GM23338 (cell line): ENCODE results near the gene TMEM236. TPM values are rescaled to one million over a fixed set of nuclear protein-coding genes. Genes with fewer than 3 reads are reported as not detected.

ENCODE experiments used
- ATAC-seq: fragments of 200-7000 bp; cut with Tn5 transposase; 3 replicates; pipeline ENCODE4 v1.9.1; 2020
- DNase-seq: peaks from one replicate; pipeline ENCODE4 v3.0.0-alpha.2; 2015; ENCODE audit warnings: low spot score
- H2AFZ ChIP-seq: fragments of 200-600 bp; sonication (generic); 2 replicates; pipeline ENCODE4 v1.8.0; 2016; ENCODE audit warnings: antibody characterized with exemption, mild to moderate bottlenecking, moderate library complexity
- H3F3A ChIP-seq: fragments of 200-600 bp; sonication (generic); replicated peaks from 2 replicates; pipeline ENCODE4 v1.8.0; 2017; ENCODE audit warnings: antibody characterized with exemption, mixed run types, low read depth
- H3K27ac ChIP-seq: fragments of 200-600 bp; sonication (generic); 2 replicates; pipeline ENCODE4 v1.6.1; 2016; ENCODE audit warnings: low read depth
- H3K27me3 ChIP-seq: fragments of 200-600 bp; sonication (generic); 2 replicates; pipeline ENCODE4 v1.8.0; 2016; ENCODE audit warnings: mild to moderate bottlenecking, mixed run types, moderate library complexity; ENCODE audit not compliant: insufficient read depth
- H3K36me3 ChIP-seq: fragments of 200-600 bp; sonication (generic); 2 replicates; pipeline ENCODE4 v1.8.0; 2016; ENCODE audit warnings: mild to moderate bottlenecking; ENCODE audit not compliant: insufficient read depth
- H3K4me1 ChIP-seq: fragments of 200-600 bp; sonication (generic); 2 replicates; pipeline ENCODE4 v1.8.0; 2016; ENCODE audit warnings: mild to moderate bottlenecking, moderate library complexity; ENCODE audit not compliant: insufficient read depth
- H3K4me2 ChIP-seq: fragments of 200-600 bp; sonication (generic); 2 replicates; pipeline ENCODE4 v1.7.1; 2017; ENCODE audit warnings: mixed run types
- H3K4me3 ChIP-seq: fragments of 200-600 bp; sonication (generic); 2 replicates; pipeline ENCODE4 v1.6.1; 2016; ENCODE audit warnings: mixed run types
- H3K79me2 ChIP-seq: fragments of 200-600 bp; sonication (generic); replicated peaks from 2 replicates; pipeline ENCODE4 v1.8.0; 2017; ENCODE audit warnings: mild to moderate bottlenecking; ENCODE audit not compliant: insufficient read depth
- H3K9me2 ChIP-seq: fragments of 200-600 bp; sonication (generic); 2 replicates; pipeline ENCODE4 v1.8.0; 2017; ENCODE audit not compliant: insufficient read depth
- H4K20me1 ChIP-seq: fragments of 200-600 bp; sonication (generic); replicated peaks from 2 replicates; pipeline ENCODE4 v1.8.0; 2017; ENCODE audit warnings: mild to moderate bottlenecking; ENCODE audit not compliant: insufficient read depth
- H3K27ac Mint-ChIP-seq: 2 replicates; pipeline ENCODE4 v1.8.0; 2020; ENCODE audit warnings: inconsistent platforms, mild to moderate bottlenecking, moderate library complexity, mixed read lengths
- H3K27me3 Mint-ChIP-seq: 3 replicates; pipeline ENCODE4 v1.8.0; 2022; ENCODE audit warnings: low read depth, mild to moderate bottlenecking, moderate library complexity, mixed read lengths, inconsistent platforms; ENCODE audit not compliant: insufficient read depth, poor library complexity
- H3K36me3 Mint-ChIP-seq: 3 replicates; pipeline ENCODE4 v1.8.0; 2021; ENCODE audit warnings: low read depth, mild to moderate bottlenecking, inconsistent platforms, moderate library complexity, mixed read lengths
- H3K4me1 Mint-ChIP-seq: 3 replicates; pipeline ENCODE4 v1.8.0; 2020; ENCODE audit warnings: mild to moderate bottlenecking, inconsistent platforms, mixed read lengths
- H3K4me3 Mint-ChIP-seq: 3 replicates; pipeline ENCODE4 v1.8.0; 2021; ENCODE audit warnings: moderate library complexity, mild to moderate bottlenecking, inconsistent platforms, mixed read lengths
- H3K9me3 Mint-ChIP-seq: 3 replicates; pipeline ENCODE4 v1.8.0; 2020; ENCODE audit warnings: moderate library complexity, mild to moderate bottlenecking, inconsistent platforms, mixed read lengths
- CTCF ChIP-seq, 2 experiments: fragments of 200-600 bp in 1 of 2; sonication (generic) in 1 of 2; conservative IDR thresholded peaks; 2 replicates each; pipeline versions ENCODE4 v1.5.1 to v1.6.1; 2016 to 2017; ENCODE audit warnings: antibody characterized with exemption in 2 of 2, low read depth in 2 of 2, mild to moderate bottlenecking in 2 of 2, moderate library complexity in 1 of 2
- ETS1 ChIP-seq: IDR thresholded peaks from 2 replicates; pipeline ENCODE4 v1.6.1; 2016; ENCODE audit warnings: antibody characterized with exemption
- EZH2phosphoT487 ChIP-seq: fragments of 200-600 bp; sonication (generic); IDR thresholded peaks from one replicate; pipeline ENCODE4 v1.8.1; 2018; ENCODE audit warnings: antibody characterized with exemption; ENCODE audit not compliant: unreplicated experiment
- JUNB ChIP-seq: IDR thresholded peaks from one replicate; pipeline ENCODE4 v1.6.1; 2016; ENCODE audit warnings: antibody characterized with exemption; ENCODE audit not compliant: unreplicated experiment
- POLR2AphosphoS5 ChIP-seq: IDR thresholded peaks from 2 replicates; pipeline ENCODE4 v1.6.1; 2016; ENCODE audit warnings: antibody characterized with exemption, low read depth
- polyA plus RNA-seq: library from polyadenylated mRNA; unstranded; fragments of >200 nt; fragmentation: Nextera tagmentation; extraction: Ambion mirVana; gene quantifications from 2 replicates; pipeline ENCODE4 v1.2.1, GENCODE V29; 2016
- total RNA-seq: library from RNA; depleted of rRNA; stranded (reverse); fragments of >200 nt; shearing (Covaris generic); gene quantifications from 2 replicates; pipeline ENCODE4 v1.2.3, GENCODE V29; 2014
- TF ChIP-seq, protein P1 (sequence below): fragments of 250-450 bp; sonication (Bioruptor Pico); IDR thresholded peaks from 2 replicates; pipeline ENCODE4 v1.5.0; 2020; ENCODE audit warnings: mild to moderate bottlenecking, moderate library complexity

TMEM236 gene
- total and polyA plus RNA-seq, 2 experiments from 2014 or later, result 0.03 TPM

GRCh38 chr10:17802976-17803375, 51.0 kb downstream of the TMEM236 start (continued):
- TF ChIP-seq, protein P1, sequence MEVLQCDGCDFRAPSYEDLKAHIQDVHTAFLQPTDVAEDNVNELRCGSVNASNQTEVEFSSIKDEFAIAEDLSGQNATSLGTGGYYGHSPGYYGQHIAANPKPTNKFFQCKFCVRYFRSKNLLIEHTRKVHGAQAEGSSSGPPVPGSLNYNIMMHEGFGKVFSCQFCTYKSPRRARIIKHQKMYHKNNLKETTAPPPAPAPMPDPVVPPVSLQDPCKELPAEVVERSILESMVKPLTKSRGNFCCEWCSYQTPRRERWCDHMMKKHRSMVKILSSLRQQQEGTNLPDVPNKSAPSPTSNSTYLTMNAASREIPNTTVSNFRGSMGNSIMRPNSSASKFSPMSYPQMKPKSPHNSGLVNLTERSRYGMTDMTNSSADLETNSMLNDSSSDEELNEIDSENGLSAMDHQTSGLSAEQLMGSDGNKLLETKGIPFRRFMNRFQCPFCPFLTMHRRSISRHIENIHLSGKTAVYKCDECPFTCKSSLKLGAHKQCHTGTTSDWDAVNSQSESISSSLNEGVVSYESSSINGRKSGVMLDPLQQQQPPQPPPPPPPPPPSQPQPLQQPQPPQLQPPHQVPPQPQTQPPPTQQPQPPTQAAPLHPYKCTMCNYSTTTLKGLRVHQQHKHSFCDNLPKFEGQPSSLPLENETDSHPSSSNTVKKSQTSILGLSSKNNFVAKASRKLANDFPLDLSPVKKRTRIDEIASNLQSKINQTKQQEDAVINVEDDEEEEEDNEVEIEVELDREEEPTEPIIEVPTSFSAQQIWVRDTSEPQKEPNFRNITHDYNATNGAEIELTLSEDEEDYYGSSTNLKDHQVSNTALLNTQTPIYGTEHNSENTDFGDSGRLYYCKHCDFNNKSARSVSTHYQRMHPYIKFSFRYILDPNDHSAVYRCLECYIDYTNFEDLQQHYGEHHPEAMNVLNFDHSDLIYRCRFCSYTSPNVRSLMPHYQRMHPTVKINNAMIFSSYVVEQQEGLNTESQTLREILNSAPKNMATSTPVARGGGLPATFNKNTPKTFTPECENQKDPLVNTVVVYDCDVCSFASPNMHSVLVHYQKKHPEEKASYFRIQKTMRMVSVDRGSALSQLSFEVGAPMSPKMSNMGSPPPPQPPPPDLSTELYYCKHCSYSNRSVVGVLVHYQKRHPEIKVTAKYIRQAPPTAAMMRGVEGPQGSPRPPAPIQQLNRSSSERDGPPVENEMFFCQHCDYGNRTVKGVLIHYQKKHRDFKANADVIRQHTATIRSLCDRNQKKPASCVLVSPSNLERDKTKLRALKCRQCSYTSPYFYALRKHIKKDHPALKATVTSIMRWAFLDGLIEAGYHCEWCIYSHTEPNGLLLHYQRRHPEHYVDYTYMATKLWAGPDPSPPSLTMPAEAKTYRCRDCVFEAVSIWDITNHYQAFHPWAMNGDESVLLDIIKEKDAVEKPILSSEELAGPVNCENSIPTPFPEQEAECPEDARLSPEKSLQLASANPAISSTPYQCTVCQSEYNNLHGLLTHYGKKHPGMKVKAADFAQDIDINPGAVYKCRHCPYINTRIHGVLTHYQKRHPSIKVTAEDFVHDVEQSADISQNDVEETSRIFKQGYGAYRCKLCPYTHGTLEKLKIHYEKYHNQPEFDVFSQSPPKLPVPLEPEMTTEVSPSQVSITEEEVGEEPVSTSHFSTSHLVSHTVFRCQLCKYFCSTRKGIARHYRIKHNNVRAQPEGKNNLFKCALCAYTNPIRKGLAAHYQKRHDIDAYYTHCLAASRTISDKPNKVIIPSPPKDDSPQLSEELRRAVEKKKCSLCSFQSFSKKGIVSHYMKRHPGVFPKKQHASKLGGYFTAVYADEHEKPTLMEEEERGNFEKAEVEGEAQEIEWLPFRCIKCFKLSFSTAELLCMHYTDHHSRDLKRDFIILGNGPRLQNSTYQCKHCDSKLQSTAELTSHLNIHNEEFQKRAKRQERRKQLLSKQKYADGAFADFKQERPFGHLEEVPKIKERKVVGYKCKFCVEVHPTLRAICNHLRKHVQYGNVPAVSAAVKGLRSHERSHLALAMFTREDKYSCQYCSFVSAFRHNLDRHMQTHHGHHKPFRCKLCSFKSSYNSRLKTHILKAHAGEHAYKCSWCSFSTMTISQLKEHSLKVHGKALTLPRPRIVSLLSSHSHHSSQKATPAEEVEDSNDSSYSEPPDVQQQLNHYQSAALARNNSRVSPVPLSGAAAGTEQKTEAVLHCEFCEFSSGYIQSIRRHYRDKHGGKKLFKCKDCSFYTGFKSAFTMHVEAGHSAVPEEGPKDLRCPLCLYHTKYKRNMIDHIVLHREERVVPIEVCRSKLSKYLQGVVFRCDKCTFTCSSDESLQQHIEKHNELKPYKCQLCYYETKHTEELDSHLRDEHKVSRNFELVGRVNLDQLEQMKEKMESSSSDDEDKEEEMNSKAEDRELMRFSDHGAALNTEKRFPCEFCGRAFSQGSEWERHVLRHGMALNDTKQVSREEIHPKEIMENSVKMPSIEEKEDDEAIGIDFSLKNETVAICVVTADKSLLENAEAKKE (CRISPR knock-in tag), result no peak
- TF ChIP-seq ETS1 (no peak), CTCF (conservative IDR thresholded peaks at IDR 0.05; ENCODE audit: low read depth in 2 of 2) (no peak), POLR2AphosphoS5 (no peak)

GRCh38 chr10:17805330-17805729, 53.3 kb downstream of the TMEM236 start:
- H3K36me3 ChIP-seq, result no peaks in the 10 kb centered on the region
- no peak; the same call in 2 of the 3 replicates for ATAC-seq
- peaks cover 7% of the 10 kb centered on the region for H3K4me1 Mint-ChIP-seq
- H3K27me3 Mint-ChIP-seq, result peaks cover 6% of the 10 kb centered on the region
- H3K27me3 ChIP-seq, result no peaks in the 10 kb centered on the region
- no peak overlapping the region for H3K4me3 ChIP-seq
- H3K27ac Mint-ChIP-seq, result no peak overlapping the region
- no peaks in the 10 kb centered on the region for H3F3A ChIP-seq
- no peak overlapping the region for H2AFZ ChIP-seq
- no peaks in the 10 kb centered on the region for H3K9me2 ChIP-seq
- H3K9me3 Mint-ChIP-seq, result no peaks in the 10 kb centered on the region
- H4K20me1 ChIP-seq, result no peaks in the 10 kb centered on the region
- no peaks in the 10 kb centered on the region for H3K4me1 ChIP-seq
- no peak overlapping the region for H3K4me3 Mint-ChIP-seq
- no peak overlapping the region for H3K4me2 ChIP-seq
- H3K36me3 Mint-ChIP-seq, result no peaks in the 10 kb centered on the region
- DNase-seq, result no peak
- H3K27ac ChIP-seq, result no peak overlapping the region
- no peaks in the 10 kb centered on the region for H3K79me2 ChIP-seq
- TF ChIP-seq, protein P1 (CRISPR knock-in tag), result no peak
- TF ChIP-seq EZH2phosphoT487 (no peak), JUNB (no peak)
